ENCODE results near the gene HMGCR. TPM values are rescaled to one million over a fixed set of nuclear protein-coding genes. Genes with fewer than 3 reads are reported as not detected.

The HMGCR gene
- total and polyA plus RNA-seq, 2 experiments from 2014 or later = 72.2 to 331 TPM

DNA sequence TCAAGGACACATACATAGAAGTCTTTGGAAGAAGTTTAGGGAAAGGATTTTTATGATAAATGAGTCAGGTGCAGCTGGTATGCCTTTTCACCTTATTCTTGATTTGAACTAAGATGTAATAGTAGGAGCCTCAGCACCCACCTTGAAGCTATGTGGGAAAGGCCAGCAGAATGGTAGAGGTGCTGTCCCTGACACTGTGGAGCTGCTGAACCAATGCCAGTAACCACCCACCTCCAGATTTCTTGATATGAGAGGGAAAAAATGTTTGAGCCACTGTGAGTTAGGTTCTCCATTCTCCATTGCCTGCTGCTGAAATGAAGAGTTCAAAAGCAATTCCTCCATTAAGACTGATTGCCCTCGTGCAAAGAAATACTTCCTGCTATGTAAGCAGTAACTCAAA lies 12.2 kb upstream of the HMGCR start:
- TF ChIP-seq, protein P1, sequence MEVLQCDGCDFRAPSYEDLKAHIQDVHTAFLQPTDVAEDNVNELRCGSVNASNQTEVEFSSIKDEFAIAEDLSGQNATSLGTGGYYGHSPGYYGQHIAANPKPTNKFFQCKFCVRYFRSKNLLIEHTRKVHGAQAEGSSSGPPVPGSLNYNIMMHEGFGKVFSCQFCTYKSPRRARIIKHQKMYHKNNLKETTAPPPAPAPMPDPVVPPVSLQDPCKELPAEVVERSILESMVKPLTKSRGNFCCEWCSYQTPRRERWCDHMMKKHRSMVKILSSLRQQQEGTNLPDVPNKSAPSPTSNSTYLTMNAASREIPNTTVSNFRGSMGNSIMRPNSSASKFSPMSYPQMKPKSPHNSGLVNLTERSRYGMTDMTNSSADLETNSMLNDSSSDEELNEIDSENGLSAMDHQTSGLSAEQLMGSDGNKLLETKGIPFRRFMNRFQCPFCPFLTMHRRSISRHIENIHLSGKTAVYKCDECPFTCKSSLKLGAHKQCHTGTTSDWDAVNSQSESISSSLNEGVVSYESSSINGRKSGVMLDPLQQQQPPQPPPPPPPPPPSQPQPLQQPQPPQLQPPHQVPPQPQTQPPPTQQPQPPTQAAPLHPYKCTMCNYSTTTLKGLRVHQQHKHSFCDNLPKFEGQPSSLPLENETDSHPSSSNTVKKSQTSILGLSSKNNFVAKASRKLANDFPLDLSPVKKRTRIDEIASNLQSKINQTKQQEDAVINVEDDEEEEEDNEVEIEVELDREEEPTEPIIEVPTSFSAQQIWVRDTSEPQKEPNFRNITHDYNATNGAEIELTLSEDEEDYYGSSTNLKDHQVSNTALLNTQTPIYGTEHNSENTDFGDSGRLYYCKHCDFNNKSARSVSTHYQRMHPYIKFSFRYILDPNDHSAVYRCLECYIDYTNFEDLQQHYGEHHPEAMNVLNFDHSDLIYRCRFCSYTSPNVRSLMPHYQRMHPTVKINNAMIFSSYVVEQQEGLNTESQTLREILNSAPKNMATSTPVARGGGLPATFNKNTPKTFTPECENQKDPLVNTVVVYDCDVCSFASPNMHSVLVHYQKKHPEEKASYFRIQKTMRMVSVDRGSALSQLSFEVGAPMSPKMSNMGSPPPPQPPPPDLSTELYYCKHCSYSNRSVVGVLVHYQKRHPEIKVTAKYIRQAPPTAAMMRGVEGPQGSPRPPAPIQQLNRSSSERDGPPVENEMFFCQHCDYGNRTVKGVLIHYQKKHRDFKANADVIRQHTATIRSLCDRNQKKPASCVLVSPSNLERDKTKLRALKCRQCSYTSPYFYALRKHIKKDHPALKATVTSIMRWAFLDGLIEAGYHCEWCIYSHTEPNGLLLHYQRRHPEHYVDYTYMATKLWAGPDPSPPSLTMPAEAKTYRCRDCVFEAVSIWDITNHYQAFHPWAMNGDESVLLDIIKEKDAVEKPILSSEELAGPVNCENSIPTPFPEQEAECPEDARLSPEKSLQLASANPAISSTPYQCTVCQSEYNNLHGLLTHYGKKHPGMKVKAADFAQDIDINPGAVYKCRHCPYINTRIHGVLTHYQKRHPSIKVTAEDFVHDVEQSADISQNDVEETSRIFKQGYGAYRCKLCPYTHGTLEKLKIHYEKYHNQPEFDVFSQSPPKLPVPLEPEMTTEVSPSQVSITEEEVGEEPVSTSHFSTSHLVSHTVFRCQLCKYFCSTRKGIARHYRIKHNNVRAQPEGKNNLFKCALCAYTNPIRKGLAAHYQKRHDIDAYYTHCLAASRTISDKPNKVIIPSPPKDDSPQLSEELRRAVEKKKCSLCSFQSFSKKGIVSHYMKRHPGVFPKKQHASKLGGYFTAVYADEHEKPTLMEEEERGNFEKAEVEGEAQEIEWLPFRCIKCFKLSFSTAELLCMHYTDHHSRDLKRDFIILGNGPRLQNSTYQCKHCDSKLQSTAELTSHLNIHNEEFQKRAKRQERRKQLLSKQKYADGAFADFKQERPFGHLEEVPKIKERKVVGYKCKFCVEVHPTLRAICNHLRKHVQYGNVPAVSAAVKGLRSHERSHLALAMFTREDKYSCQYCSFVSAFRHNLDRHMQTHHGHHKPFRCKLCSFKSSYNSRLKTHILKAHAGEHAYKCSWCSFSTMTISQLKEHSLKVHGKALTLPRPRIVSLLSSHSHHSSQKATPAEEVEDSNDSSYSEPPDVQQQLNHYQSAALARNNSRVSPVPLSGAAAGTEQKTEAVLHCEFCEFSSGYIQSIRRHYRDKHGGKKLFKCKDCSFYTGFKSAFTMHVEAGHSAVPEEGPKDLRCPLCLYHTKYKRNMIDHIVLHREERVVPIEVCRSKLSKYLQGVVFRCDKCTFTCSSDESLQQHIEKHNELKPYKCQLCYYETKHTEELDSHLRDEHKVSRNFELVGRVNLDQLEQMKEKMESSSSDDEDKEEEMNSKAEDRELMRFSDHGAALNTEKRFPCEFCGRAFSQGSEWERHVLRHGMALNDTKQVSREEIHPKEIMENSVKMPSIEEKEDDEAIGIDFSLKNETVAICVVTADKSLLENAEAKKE (CRISPR knock-in tag; IDR thresholded peaks at IDR 0.05) = no peak
- TF ChIP-seq ZNF331 (CRISPR knock-in tag; IDR thresholded peaks at IDR 0.05; ENCODE audit: low read depth) = no peak
- TF ChIP-seq, protein P2, sequence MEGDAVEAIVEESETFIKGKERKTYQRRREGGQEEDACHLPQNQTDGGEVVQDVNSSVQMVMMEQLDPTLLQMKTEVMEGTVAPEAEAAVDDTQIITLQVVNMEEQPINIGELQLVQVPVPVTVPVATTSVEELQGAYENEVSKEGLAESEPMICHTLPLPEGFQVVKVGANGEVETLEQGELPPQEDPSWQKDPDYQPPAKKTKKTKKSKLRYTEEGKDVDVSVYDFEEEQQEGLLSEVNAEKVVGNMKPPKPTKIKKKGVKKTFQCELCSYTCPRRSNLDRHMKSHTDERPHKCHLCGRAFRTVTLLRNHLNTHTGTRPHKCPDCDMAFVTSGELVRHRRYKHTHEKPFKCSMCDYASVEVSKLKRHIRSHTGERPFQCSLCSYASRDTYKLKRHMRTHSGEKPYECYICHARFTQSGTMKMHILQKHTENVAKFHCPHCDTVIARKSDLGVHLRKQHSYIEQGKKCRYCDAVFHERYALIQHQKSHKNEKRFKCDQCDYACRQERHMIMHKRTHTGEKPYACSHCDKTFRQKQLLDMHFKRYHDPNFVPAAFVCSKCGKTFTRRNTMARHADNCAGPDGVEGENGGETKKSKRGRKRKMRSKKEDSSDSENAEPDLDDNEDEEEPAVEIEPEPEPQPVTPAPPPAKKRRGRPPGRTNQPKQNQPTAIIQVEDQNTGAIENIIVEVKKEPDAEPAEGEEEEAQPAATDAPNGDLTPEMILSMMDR (conservative IDR thresholded peaks at IDR 0.05; ENCODE audit: low read depth in 2 of 2) = no peak
- no peak for TF ChIP-seq CREB1 (CRISPR knock-in tag; IDR thresholded peaks at IDR 0.05; ENCODE audit: low read depth)
- TF ChIP-seq ETS1 (IDR thresholded peaks at IDR 0.05) = no peak
- no peak for TF ChIP-seq JUNB (IDR thresholded peaks at IDR 0.05; ENCODE audit: unreplicated experiment)
- no peak for TF ChIP-seq NANOG (IDR thresholded peaks at IDR 0.05; ENCODE audit: borderline replicate concordance)
- TF ChIP-seq ZNF114 (CRISPR knock-in tag; IDR thresholded peaks at IDR 0.05) = no peak
- Mint-ChIP-seq H3K36me3 (ENCODE audit: low read depth) (no peaks in the 10 kb centered on the region), H3K27ac (no peak overlapping the region), H3K4me3 (no peak overlapping the region), H3K9me3 (no peaks in the 10 kb centered on the region), H3K4me1 (peaks cover 17% of the 10 kb centered on the region), H3K27me3 (ENCODE audit: insufficient read depth, low read depth, poor library complexity) (peaks cover 5% of the 10 kb centered on the region)
- H2AFZ ChIP-seq = peak overlapping the region; percentile 21; the same call in 1 of the 2 replicates
- DNase-seq (ENCODE audit: low spot score) (no peak), ATAC-seq (no peak)
- no peaks in the 10 kb centered on the region for H3K79me2 ChIP-seq (replicated peaks; ENCODE audit: insufficient read depth)
- no peaks in the 10 kb centered on the region for H3F3A ChIP-seq (replicated peaks; ENCODE audit: low read depth)
- no peaks in the 10 kb centered on the region for H4K20me1 ChIP-seq (replicated peaks; ENCODE audit: insufficient read depth)
- no peak overlapping the region for H3K27ac ChIP-seq (ENCODE audit: low read depth)
- H3K4me3 ChIP-seq = no peak overlapping the region
- no peaks in the 10 kb centered on the region for H3K4me1 ChIP-seq (ENCODE audit: insufficient read depth)
- H3K4me2 ChIP-seq = no peak overlapping the region
- H3K36me3 ChIP-seq (ENCODE audit: insufficient read depth) = no peaks in the 10 kb centered on the region
- no peaks in the 10 kb centered on the region for H3K27me3 ChIP-seq (ENCODE audit: insufficient read depth)
- H3K9me2 ChIP-seq (ENCODE audit: insufficient read depth) = no peaks in the 10 kb centered on the region

Data from GM23338 (cell line).